Endothelial cell of umbilical vein (primary cell): ENCODE results near the gene SMIM8. TPM values are rescaled to one million over a fixed set of nuclear protein-coding genes. Genes with fewer than 3 reads are reported as not detected.

Experiments used
- BruUV-seq: library from RNA; stranded (reverse); fragments of 400-500 nt; replicated peaks from 2 replicates; lab custom pipeline; 2021; lab: Mats Ljungman, UMichigan
- CTCF ChIA-PET: fragments of 300-600, 350-600 bp; sonication (Branson Sonifier 250); formaldehyde crosslinking; loops from one replicate; lab custom pipeline; 2021; ENCODE audit warnings: antibody characterized with exemption, inconsistent platforms; lab: Charles Lee
- POLR2A ChIA-PET: fragments of 300-600, 350-600 bp; sonication (Branson Sonifier 250); formaldehyde crosslinking; loops from one replicate; lab custom pipeline; 2021; ENCODE audit warnings: antibody characterized with exemption, inconsistent platforms; lab: Charles Lee
- DNase-seq: peaks from one replicate; pipeline ENCODE4 v3.0.0-alpha.2; 2011; ENCODE audit warnings: low read depth, low spot score
- FAIRE-seq: peaks from 2 replicates; lab custom pipeline; 2011; peaks lifted over from hg19 to GRCh38; lab: Jason Lieb, UNC
- H2AFZ ChIP-seq: 2 replicates; pipeline ENCODE4 v1.6.0; 2012; ENCODE audit warnings: low read depth, low read length, control low read depth, inconsistent platforms
- H3K27ac ChIP-seq: 2 replicates; pipeline ENCODE4 v1.5.1; 2011; ENCODE audit warnings: low read depth, mild to moderate bottlenecking, control low read depth, low read length, moderate library complexity; ENCODE audit not compliant: insufficient read depth
- H3K27me3 ChIP-seq, 2 experiments: 2 replicates each; pipeline versions ENCODE4 v1.6.0 to v1.6.1; 2011; ENCODE audit warnings: low read length in 2 of 2, mixed read lengths in 1 of 2; ENCODE audit not compliant: control insufficient read depth in 2 of 2, insufficient read depth in 2 of 2
- H3K36me3 ChIP-seq, 2 experiments: 2 replicates in 1 of 2; 3 replicates in 1 of 2; pipeline ENCODE4 v1.5.1; 2011; ENCODE audit warnings: low read length in 2 of 2, mild to moderate bottlenecking in 1 of 2, moderate library complexity in 1 of 2; ENCODE audit not compliant: control insufficient read depth in 2 of 2, insufficient read depth in 2 of 2; ENCODE audit errors: extremely low read depth in 1 of 2
- H3K4me1 ChIP-seq: 3 replicates; pipeline ENCODE4 v1.5.1; 2011; ENCODE audit warnings: mild to moderate bottlenecking, low read length; ENCODE audit not compliant: control insufficient read depth, insufficient read depth; ENCODE audit errors: extremely low read depth
- H3K4me2 ChIP-seq: 2 replicates; pipeline ENCODE4 v1.6.1; 2011; ENCODE audit warnings: low read length, control low read depth, mixed read lengths; ENCODE audit not compliant: insufficient read depth
- H3K4me3 ChIP-seq, 3 experiments: fragments of 200-600 bp in 1 of 3; sonication (generic), shearing (Covaris generic) in 1 of 3; replicated peaks in 1 of 3; 2 replicates each; pipeline ENCODE4 v1.5.1; 2011 to 2016; ENCODE audit warnings: control low read depth in 3 of 3, low read length in 3 of 3, mild to moderate bottlenecking in 2 of 3, inconsistent platforms in 1 of 3, low read depth in 1 of 3, moderate library complexity in 1 of 3; ENCODE audit not compliant: insufficient read depth in 1 of 3
- H3K79me2 ChIP-seq: 2 replicates; pipeline ENCODE4 v1.6.0; 2012; ENCODE audit warnings: low read length, inconsistent platforms; ENCODE audit not compliant: control insufficient read depth, insufficient read depth
- H3K9ac ChIP-seq: replicated peaks from 2 replicates; pipeline ENCODE3; 2011; ENCODE audit warnings: low read length, control low read depth; ENCODE audit not compliant: insufficient read depth; ENCODE audit errors: extremely low read depth
- H3K9me1 ChIP-seq: replicated peaks from 3 replicates; pipeline ENCODE4 v1.6.0; 2011; ENCODE audit warnings: mild to moderate bottlenecking, low read length; ENCODE audit not compliant: control insufficient read depth, insufficient read depth; ENCODE audit errors: extremely low read depth
- H3K9me3 ChIP-seq: replicated peaks from 2 replicates; pipeline ENCODE4 v1.5.1; 2012; ENCODE audit warnings: low read length, inconsistent platforms; ENCODE audit not compliant: control insufficient read depth, insufficient read depth
- H4K20me1 ChIP-seq: replicated peaks from 2 replicates; pipeline ENCODE3; 2011; ENCODE audit warnings: mild to moderate bottlenecking, low read length; ENCODE audit not compliant: control insufficient read depth, insufficient read depth; ENCODE audit errors: extremely low read depth
- CTCF ChIP-seq, 2 donors: IDR thresholded peaks; 1 replicate in 1 of 2; 2 replicates in 1 of 2; pipeline ENCODE4 v1.5.1; 2011; ENCODE audit warnings: low read length in 2 of 2, mild to moderate bottlenecking in 2 of 2, moderate library complexity in 2 of 2, control low read depth in 1 of 2, inconsistent platforms in 1 of 2, low read depth in 1 of 2; ENCODE audit not compliant: insufficient read depth in 1 of 2; ENCODE audit errors: extremely low read depth in 1 of 2
- FOS ChIP-seq: IDR thresholded peaks from 2 replicates; pipeline ENCODE4 v1.6.1; 2011; ENCODE audit warnings: mild to moderate bottlenecking, low read length, moderate library complexity, borderline replicate concordance; ENCODE audit not compliant: insufficient read depth
- dilution Hi-C: fragments of 300-500 bp; cut with MboI; formaldehyde crosslinking; loops from one replicate; pipeline ENCODE4 v1.15.0; 2019; ENCODE audit warnings: low sequenced_read_pairs; ENCODE audit not compliant: extremely low pct_ligation_motif_present
- intact Hi-C: fragments of 100-400 bp; cut with micrococcal nuclease; formaldehyde crosslinking; loops from one replicate; pipeline ENCODE4 v1.10.0; 2022
- polyA plus RNA-seq, 4 experiments: library from polyadenylated mRNA; depleted of rRNA in 3 of 4; stranded (reverse) in 3 of 4; unstranded in 1 of 4; fragments of >200 nt; gene quantifications; 2 replicates each; pipeline versions ENCODE4 v1.2.1 to v1.2.3, GENCODE V29; 2011 to 2012; ENCODE audit warnings: missing spikeins in 1 of 4
- total RNA-seq: library from RNA; stranded (reverse); gene quantifications from 2 replicates; pipeline ENCODE4 v1.2.3, GENCODE V29; 2021

SMIM8 gene
- total and polyA plus RNA-seq, 2 donors (not counting 3 experiments of a cell fraction or from before 2014, with no cell fraction given): 2.0 to 8.4 TPM

GRCh38 chr6:87391334-87391733, 68.9 kb downstream of the SMIM8 start:
- Histone ChIP-seq H4K20me1 (no peaks in the 10 kb centered on the region), H3K4me3 (no peak overlapping the region), H3K27ac (no peak overlapping the region), H3K9me3 (no peaks in the 10 kb centered on the region), H3K79me2 (no peaks in the 10 kb centered on the region), H3K9me1 (no peaks in the 10 kb centered on the region), H3K27me3 (no peaks in the 10 kb centered on the region), H3K9ac (no peak overlapping the region), H3K4me1 (no peaks in the 10 kb centered on the region), H3K36me3 (no peaks in the 10 kb centered on the region), H3K4me2 (no peak overlapping the region), H2AFZ (no peak overlapping the region)
- POLR2A ChIA-PET: no interaction called here
- peak; percentile 16 to 47 for TF ChIP-seq CTCF (IDR thresholded peaks at IDR 0.05; ENCODE audit: extremely low read depth in 1 of 2, insufficient read depth in 1 of 2, low read depth in 1 of 2, low read length in 2 of 2)
- no peak for TF ChIP-seq FOS
- CTCF ChIA-PET: interaction anchor here (1.2 kb wide), 1 partner anchor 252 kb away, joined by 3 read pairs; no protein-coding TSS in a partner anchor
- no peak for FAIRE-seq
- DNase-seq: peak; percentile 36
- dilution Hi-C loops (no loop called here), intact Hi-C loops (loop anchor here (1.0 to 10.0 kb wide), 4 partner anchors 252 to 1481 kb away; no protein-coding TSS in a partner anchor)
- BruUV-seq: no TSS peak

Other genes starting within 250 kb of the SMIM8 start
- gene CGA, start 227.5 kb upstream of the SMIM8 start, total RNA-seq: not detected in 2 replicates
- gene CGA, start 227.5 kb upstream of the SMIM8 start, polyA plus RNA-seq: 0.10 TPM in 1 of 2 replicates, not detected in the other
- gene ZNF292, start 167.0 kb upstream of the SMIM8 start, total RNA-seq: 23.8 and 24.9 TPM in 2 replicates
- 3.2 and 3.5 TPM in 2 replicates for gene ZNF292, start 167.0 kb upstream of the SMIM8 start, polyA plus RNA-seq
- gene GJB7, start 6.7 kb downstream of the SMIM8 start, total RNA-seq: not detected in 2 replicates
- not detected in 2 replicates for gene GJB7, start 6.7 kb downstream of the SMIM8 start, polyA plus RNA-seq
- 2.2 and 2.5 TPM in 2 replicates for gene C6orf163, start 22.2 kb downstream of the SMIM8 start, total RNA-seq
- gene C6orf163, start 22.2 kb downstream of the SMIM8 start, polyA plus RNA-seq: 0.16 and 0.29 TPM in 2 replicates
- 0.20 and 0.21 TPM in 2 replicates for gene CFAP206, start 85.4 kb downstream of the SMIM8 start, total RNA-seq
- gene CFAP206, start 85.4 kb downstream of the SMIM8 start, polyA plus RNA-seq: 0.05 and 0.15 TPM in 2 replicates
- 12.9 and 13.0 TPM in 2 replicates for gene SLC35A1, start 150.4 kb downstream of the SMIM8 start, total RNA-seq
- gene SLC35A1, start 150.4 kb downstream of the SMIM8 start, polyA plus RNA-seq: 12.4 and 13.9 TPM in 2 replicates